K562 (cell line): Measurements from ENCODE around the gene TRNT1. TPM values are rescaled to one million over a fixed set of nuclear protein-coding genes. Genes with fewer than 3 reads are reported as not detected.
A peak's percentile ranks its signal among the peaks of the same experiment; 100 is the strongest.

Experiments
- ETS2 ChIP-seq: IDR thresholded peaks from 2 replicates; pipeline ENCODE4 v1.6.1; 2016; ENCODE audit warnings: borderline replicate concordance, missing genetic modification characterization, mild to moderate bottlenecking, moderate library complexity, missing compliant biosample characterization; ENCODE audit not compliant: poor library complexity, severe bottlenecking
- HDAC3 ChIP-seq: fragments of 450-650 bp; IDR thresholded peaks from 2 replicates; pipeline ENCODE4 v1.6.1; 2018; ENCODE audit warnings: borderline replicate concordance, mild to moderate bottlenecking, moderate library complexity; ENCODE audit not compliant: partially characterized antibody
- HDGF ChIP-seq: fragments of 450-650 bp; IDR thresholded peaks from 2 replicates; pipeline ENCODE4 v1.6.1; 2016
- RBM14 ChIP-seq: fragments of 200-400 bp; formaldehyde crosslinking; IDR thresholded peaks from 2 replicates; pipeline ENCODE4 v1.6.1; 2018; ENCODE audit warnings: low read depth, mild to moderate bottlenecking, low read length, moderate library complexity, borderline replicate concordance; ENCODE audit not compliant: insufficient read depth
- SREBF1 ChIP-seq: fragments of 150-350 bp; IDR thresholded peaks from 2 replicates; pipeline ENCODE4 v1.6.1; 2014; ENCODE audit warnings: antibody characterized with exemption, low read depth, low read length, borderline replicate concordance
- TBL1XR1 ChIP-seq, 2 experiments: IDR thresholded peaks; 2 replicates each; pipeline ENCODE4 v1.6.1; 2012; ENCODE audit warnings: improper control_type of control experiment in 2 of 2, low read length in 2 of 2, mild to moderate bottlenecking in 1 of 2
- WHSC1 ChIP-seq: IDR thresholded peaks from one replicate; pipeline ENCODE4 v1.6.1; 2012; ENCODE audit warnings: low read length, control low read depth, inconsistent platforms
- ZBED1 ChIP-seq: IDR thresholded peaks from 2 replicates; pipeline ENCODE4 v1.6.1; 2014
- ZNF232 ChIP-seq: sonication (generic); formaldehyde crosslinking; IDR thresholded peaks from 2 replicates; pipeline ENCODE4 v1.8.0; 2022; ENCODE audit warnings: mild to moderate bottlenecking, missing genetic modification reagents
- polyA plus RNA-seq, 8 experiments: library from polyadenylated mRNA; depleted of rRNA in 4 of 8; stranded (reverse) in 5 of 8; unstranded in 3 of 8; fragments of >200 nt; fragmentation: Nextera tagmentation in 2 of 8; fragmentation: Illumina TruSeq in 1 of 8; extraction: Ambion mirVana in 2 of 8; extraction: Trizol in 1 of 8; gene quantifications; 2 replicates each; pipeline versions ENCODE4 v1.2.1 to v1.2.3, GENCODE V29; 2011 to 2014; ENCODE audit warnings: inconsistent platforms in 1 of 8, missing spikeins in 1 of 8
- total RNA-seq, 7 experiments: library from RNA; depleted of rRNA in 6 of 7; stranded (reverse); fragments of >200 nt in 6 of 7; fragmentation: Illumina TruSeq in 2 of 7; extraction: Trizol in 2 of 7; gene quantifications; 2 replicates each; pipeline versions ENCODE4 v1.2.1 to v1.2.3, GENCODE V29; 2011 to 2021; ENCODE audit warnings: low replicate concordance in 1 of 7
- TF ChIP-seq, protein P1 (sequence below): fragments of 450-650 bp; IDR thresholded peaks from 2 replicates; pipeline ENCODE4 v1.6.1; 2018; ENCODE audit not compliant: partially characterized antibody
- TF ChIP-seq, protein P2 (sequence below): fragments of 250-450 bp; sonication (Bioruptor Pico); IDR thresholded peaks from 2 replicates; pipeline ENCODE4 v1.8.0; 2022; ENCODE audit warnings: inconsistent platforms, mild to moderate bottlenecking, moderate library complexity, borderline replicate concordance
- TF ChIP-seq, protein P3 (sequence below): fragments of 200-800 bp; sonication (Bioruptor generic); IDR thresholded peaks from 2 replicates; pipeline ENCODE4 v1.6.1; 2017; ENCODE audit warnings: missing genetic modification characterization, missing compliant biosample characterization
- TF ChIP-seq, protein P4 (sequence below): sonication (generic); formaldehyde crosslinking; IDR thresholded peaks from 2 replicates; pipeline ENCODE4 v1.8.0; 2022; ENCODE audit warnings: mild to moderate bottlenecking, missing genetic modification reagents
- TF ChIP-seq, protein P5 (sequence below): fragments of 450-650 bp; IDR thresholded peaks from 2 replicates; pipeline ENCODE4 v1.6.1; 2018; ENCODE audit warnings: mild to moderate bottlenecking, low read depth; ENCODE audit not compliant: partially characterized antibody

Gene TRNT1
- total and polyA plus RNA-seq, 9 of the 15 experiments (the other 6 are each of a cell fraction or from before 2014, with no cell fraction given): 38.1 to 58.2 (median 47.4) TPM

DNA sequence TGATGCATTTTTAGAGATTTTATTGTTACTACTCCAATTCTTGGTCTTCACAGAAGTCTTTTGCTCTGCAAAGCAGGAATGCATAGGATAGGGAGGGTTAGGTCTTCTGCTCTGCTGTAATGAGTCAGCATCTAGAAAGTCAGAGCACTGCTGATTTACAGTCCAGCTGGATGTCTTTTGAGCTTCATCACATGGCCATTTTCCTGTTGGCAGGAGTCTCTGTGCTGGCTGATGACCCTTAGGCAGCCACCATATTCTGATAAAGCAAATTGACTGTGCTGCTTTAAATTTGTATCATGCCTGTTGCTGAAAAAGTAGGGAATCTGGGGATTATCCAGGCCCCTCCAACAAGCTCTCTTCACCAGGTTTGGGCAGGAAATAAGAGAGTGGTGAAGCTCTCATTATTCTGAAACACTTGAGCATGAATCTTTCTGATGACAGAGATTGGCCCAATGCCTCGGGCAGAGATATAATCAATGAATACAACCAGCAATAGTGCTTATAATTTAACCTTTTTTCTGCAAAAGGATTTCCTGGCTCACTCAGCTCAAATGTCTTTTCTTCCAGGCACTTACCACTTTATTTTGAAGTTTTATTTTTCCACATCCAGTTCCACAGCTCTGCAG lies 62.5 kb downstream of the TRNT1 start (continued):
- TF ChIP-seq, protein P1, sequence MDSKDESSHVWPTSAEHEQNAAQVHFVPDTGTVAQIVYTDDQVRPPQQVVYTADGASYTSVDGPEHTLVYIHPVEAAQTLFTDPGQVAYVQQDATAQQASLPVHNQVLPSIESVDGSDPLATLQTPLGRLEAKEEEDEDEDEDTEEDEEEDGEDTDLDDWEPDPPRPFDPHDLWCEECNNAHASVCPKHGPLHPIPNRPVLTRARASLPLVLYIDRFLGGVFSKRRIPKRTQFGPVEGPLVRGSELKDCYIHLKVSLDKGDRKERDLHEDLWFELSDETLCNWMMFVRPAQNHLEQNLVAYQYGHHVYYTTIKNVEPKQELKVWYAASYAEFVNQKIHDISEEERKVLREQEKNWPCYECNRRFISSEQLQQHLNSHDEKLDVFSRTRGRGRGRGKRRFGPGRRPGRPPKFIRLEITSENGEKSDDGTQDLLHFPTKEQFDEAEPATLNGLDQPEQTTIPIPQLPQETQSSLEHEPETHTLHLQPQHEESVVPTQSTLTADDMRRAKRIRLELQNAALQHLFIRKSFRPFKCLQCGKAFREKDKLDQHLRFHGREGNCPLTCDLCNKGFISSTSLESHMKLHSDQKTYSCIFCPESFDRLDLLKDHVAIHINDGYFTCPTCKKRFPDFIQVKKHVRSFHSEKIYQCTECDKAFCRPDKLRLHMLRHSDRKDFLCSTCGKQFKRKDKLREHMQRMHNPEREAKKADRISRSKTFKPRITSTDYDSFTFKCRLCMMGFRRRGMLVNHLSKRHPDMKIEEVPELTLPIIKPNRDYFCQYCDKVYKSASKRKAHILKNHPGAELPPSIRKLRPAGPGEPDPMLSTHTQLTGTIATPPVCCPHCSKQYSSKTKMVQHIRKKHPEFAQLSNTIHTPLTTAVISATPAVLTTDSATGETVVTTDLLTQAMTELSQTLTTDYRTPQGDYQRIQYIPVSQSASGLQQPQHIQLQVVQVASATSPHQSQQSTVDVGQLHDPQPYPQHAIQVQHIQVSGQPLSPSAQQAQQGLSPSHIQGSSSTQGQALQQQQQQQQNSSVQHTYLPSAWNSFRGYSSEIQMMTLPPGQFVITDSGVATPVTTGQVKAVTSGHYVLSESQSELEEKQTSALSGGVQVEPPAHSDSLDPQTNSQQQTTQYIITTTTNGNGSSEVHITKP: no peak
- TF ChIP-seq HDGF (no peak), HDAC3 (no peak), WHSC1 (no peak), SREBF1 (no peak), ETS2 (no peak), RBM14 (no peak), ZBED1 (no peak), ZNF232 (no peak), TBL1XR1 (IDR thresholded peaks at IDR 0.05; ENCODE audit: low read length in 2 of 2) (no peak)
- TF ChIP-seq, protein P2, sequence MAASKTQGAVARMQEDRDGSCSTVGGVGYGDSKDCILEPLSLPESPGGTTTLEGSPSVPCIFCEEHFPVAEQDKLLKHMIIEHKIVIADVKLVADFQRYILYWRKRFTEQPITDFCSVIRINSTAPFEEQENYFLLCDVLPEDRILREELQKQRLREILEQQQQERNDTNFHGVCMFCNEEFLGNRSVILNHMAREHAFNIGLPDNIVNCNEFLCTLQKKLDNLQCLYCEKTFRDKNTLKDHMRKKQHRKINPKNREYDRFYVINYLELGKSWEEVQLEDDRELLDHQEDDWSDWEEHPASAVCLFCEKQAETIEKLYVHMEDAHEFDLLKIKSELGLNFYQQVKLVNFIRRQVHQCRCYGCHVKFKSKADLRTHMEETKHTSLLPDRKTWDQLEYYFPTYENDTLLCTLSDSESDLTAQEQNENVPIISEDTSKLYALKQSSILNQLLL: no peak
- TF ChIP-seq, protein P3, sequence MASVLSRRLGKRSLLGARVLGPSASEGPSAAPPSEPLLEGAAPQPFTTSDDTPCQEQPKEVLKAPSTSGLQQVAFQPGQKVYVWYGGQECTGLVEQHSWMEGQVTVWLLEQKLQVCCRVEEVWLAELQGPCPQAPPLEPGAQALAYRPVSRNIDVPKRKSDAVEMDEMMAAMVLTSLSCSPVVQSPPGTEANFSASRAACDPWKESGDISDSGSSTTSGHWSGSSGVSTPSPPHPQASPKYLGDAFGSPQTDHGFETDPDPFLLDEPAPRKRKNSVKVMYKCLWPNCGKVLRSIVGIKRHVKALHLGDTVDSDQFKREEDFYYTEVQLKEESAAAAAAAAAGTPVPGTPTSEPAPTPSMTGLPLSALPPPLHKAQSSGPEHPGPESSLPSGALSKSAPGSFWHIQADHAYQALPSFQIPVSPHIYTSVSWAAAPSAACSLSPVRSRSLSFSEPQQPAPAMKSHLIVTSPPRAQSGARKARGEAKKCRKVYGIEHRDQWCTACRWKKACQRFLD (CRISPR knock-in tag): 0 out of 2 replicates have a peak, but pooled peaks have one; percentile 55
- TF ChIP-seq, protein P4, sequence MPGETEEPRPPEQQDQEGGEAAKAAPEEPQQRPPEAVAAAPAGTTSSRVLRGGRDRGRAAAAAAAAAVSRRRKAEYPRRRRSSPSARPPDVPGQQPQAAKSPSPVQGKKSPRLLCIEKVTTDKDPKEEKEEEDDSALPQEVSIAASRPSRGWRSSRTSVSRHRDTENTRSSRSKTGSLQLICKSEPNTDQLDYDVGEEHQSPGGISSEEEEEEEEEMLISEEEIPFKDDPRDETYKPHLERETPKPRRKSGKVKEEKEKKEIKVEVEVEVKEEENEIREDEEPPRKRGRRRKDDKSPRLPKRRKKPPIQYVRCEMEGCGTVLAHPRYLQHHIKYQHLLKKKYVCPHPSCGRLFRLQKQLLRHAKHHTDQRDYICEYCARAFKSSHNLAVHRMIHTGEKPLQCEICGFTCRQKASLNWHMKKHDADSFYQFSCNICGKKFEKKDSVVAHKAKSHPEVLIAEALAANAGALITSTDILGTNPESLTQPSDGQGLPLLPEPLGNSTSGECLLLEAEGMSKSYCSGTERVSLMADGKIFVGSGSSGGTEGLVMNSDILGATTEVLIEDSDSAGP (CRISPR knock-in tag): no peak
- TF ChIP-seq, protein P5, sequence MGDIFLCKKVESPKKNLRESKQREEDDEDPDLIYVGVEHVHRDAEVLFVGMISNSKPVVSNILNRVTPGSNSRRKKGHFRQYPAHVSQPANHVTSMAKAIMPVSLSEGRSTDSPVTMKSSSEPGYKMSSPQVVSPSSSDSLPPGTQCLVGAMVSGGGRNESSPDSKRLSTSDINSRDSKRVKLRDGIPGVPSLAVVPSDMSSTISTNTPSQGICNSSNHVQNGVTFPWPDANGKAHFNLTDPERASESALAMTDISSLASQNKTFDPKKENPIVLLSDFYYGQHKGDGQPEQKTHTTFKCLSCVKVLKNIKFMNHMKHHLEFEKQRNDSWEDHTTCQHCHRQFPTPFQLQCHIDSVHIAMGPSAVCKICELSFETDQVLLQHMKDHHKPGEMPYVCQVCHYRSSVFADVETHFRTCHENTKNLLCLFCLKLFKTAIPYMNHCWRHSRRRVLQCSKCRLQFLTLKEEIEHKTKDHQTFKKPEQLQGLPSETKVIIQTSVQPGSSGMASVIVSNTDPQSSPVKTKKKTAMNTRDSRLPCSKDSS: no peak
